ENCODE data around the gene PLA2G2C. TPM values are rescaled to one million over a fixed set of nuclear protein-coding genes. Genes with fewer than 3 reads are reported as not detected.

Gene PLA2G2C
- total and polyA plus RNA-seq, 2 donors (not counting 1 experiment from before 2014, with no cell fraction given) = 0.03 TPM; not detected in 1

- Mint-ChIP-seq H3K27me3 (peaks cover 24% of the 10 kb centered on the region), H3K27ac (no peak overlapping the region), H3K9me3 (ENCODE audit: insufficient read depth) (peaks cover 19% of the 10 kb centered on the region), H3K4me1 (peaks cover 4% of the 10 kb centered on the region), H3K4me3 (no peak overlapping the region)
- no peak overlapping the region for H3K27ac ChIP-seq (ENCODE audit: low read length in 2 of 2)
- H3K9ac ChIP-seq (ENCODE audit: low read length) = no peak overlapping the region
- H3K36me3 ChIP-seq (replicated peaks in 1 of 2; ENCODE audit: control extremely low read depth in 1 of 2, control insufficient read depth in 1 of 2, extremely low read depth in 1 of 2, insufficient read depth in 2 of 2, low read length in 1 of 2) = no peaks in the 10 kb centered on the region
- ChIA-PET POLR2A (no interaction called here), CTCF (no interaction called here)
- no peak overlapping the region for H2AFZ ChIP-seq (ENCODE audit: insufficient read depth, low read depth, low read length, poor library complexity, severe bottlenecking)
- intact Hi-C loops (cut with micrococcal nuclease) = no loop called here
- no peak for TF ChIP-seq EZH2 (IDR thresholded peaks at IDR 0.05; ENCODE audit: borderline replicate concordance, insufficient read depth, low read depth, low read length, poor library complexity, severe bottlenecking)
- no peak for TF ChIP-seq CTCF (IDR thresholded peaks at IDR 0.05)
- 85% methylated on average over 17 of the region's 17 CpGs for WGBS (ENCODE audit: insufficient coverage)
- ATAC-seq (ENCODE audit: low read depth) (no peak), DNase-seq (no peak)
- no peaks in the 10 kb centered on the region for H3K79me2 ChIP-seq (ENCODE audit: control insufficient read depth, insufficient read depth, low read length)
- peaks cover 5 to 7% of the 10 kb centered on the region in 2 donors for H3K4me1 ChIP-seq (ENCODE audit: control insufficient read depth in 2 of 2, insufficient read depth in 2 of 2, low read length in 2 of 2)
- peaks cover 0 to 10% (median 0%) of the 10 kb centered on the region in 4 experiments for H3K27me3 ChIP-seq (replicated peaks in 1 of 4; ENCODE audit: control extremely low read depth in 1 of 4, control insufficient read depth in 3 of 4, insufficient read depth in 4 of 4, low read length in 3 of 4)
- H4K20me1 ChIP-seq (ENCODE audit: control insufficient read depth, insufficient read depth, low read length, poor library complexity, severe bottlenecking) = no peaks in the 10 kb centered on the region
- H3K4me2 ChIP-seq (replicated peaks; ENCODE audit: low read depth, low read length, poor library complexity, severe bottlenecking) = no peak overlapping the region
- H3K9me3 ChIP-seq (ENCODE audit: control extremely low read depth in 1 of 3, control insufficient read depth in 2 of 3, insufficient read depth in 1 of 3, low read length in 2 of 3) = peaks cover 0 to 63% (median 10%) of the 10 kb centered on the region in 3 donors
- H3K4me3 ChIP-seq (ENCODE audit: control extremely low read depth in 1 of 5, extremely low read depth in 1 of 5, insufficient read depth in 1 of 5, low read depth in 2 of 5, low read length in 4 of 5) = no peak overlapping the region
Measured at GRCh38 chr1:20166051-20166450, 20.3 kb downstream of the PLA2G2C start.

- TF ChIP-seq CTCF (IDR thresholded peaks at IDR 0.05) (no peak), EZH2 (IDR thresholded peaks at IDR 0.05; ENCODE audit: borderline replicate concordance, insufficient read depth, low read depth, low read length, poor library complexity, severe bottlenecking) (no peak)
- ChIA-PET CTCF (no interaction called here), POLR2A (no interaction called here)
- no peaks in the 10 kb centered on the region for H4K20me1 ChIP-seq (ENCODE audit: control insufficient read depth, insufficient read depth, low read length, poor library complexity, severe bottlenecking)
- H3K36me3 ChIP-seq (replicated peaks in 1 of 2; ENCODE audit: control extremely low read depth in 1 of 2, control insufficient read depth in 1 of 2, extremely low read depth in 1 of 2, insufficient read depth in 2 of 2, low read length in 1 of 2) = no peaks in the 10 kb centered on the region
- peaks cover 0 to 10% (median 0%) of the 10 kb centered on the region in 4 experiments for H3K27me3 ChIP-seq (replicated peaks in 1 of 4; ENCODE audit: control extremely low read depth in 1 of 4, control insufficient read depth in 3 of 4, insufficient read depth in 4 of 4, low read length in 3 of 4)
- Mint-ChIP-seq H3K4me1 (peaks cover 2% of the 10 kb centered on the region), H3K4me3 (no peak overlapping the region), H3K9me3 (ENCODE audit: insufficient read depth) (peaks cover 22% of the 10 kb centered on the region), H3K27me3 (peaks cover 24% of the 10 kb centered on the region), H3K27ac (no peak overlapping the region)
- peaks cover 0 to 63% (median 15%) of the 10 kb centered on the region in 3 donors for H3K9me3 ChIP-seq (ENCODE audit: control extremely low read depth in 1 of 3, control insufficient read depth in 2 of 3, insufficient read depth in 1 of 3, low read length in 2 of 3)
- H3K79me2 ChIP-seq (ENCODE audit: control insufficient read depth, insufficient read depth, low read length) = no peaks in the 10 kb centered on the region
- H3K4me1 ChIP-seq (ENCODE audit: control insufficient read depth in 2 of 2, insufficient read depth in 2 of 2, low read length in 2 of 2) = peaks cover 0 to 1% of the 10 kb centered on the region in 2 donors
- H3K27ac ChIP-seq (ENCODE audit: low read length in 2 of 2) = no peak overlapping the region
- no peak overlapping the region for H3K4me2 ChIP-seq (replicated peaks; ENCODE audit: low read depth, low read length, poor library complexity, severe bottlenecking)
- intact Hi-C loops (cut with micrococcal nuclease) = no loop called here
- 93% methylated on average over 7 of the region's 16 CpGs for WGBS (ENCODE audit: insufficient coverage)
- DNase-seq = no peak
- H3K4me3 ChIP-seq (ENCODE audit: control extremely low read depth in 1 of 5, extremely low read depth in 1 of 5, insufficient read depth in 1 of 5, low read depth in 2 of 5, low read length in 4 of 5) = no peak overlapping the region
- no peak overlapping the region for H2AFZ ChIP-seq (ENCODE audit: insufficient read depth, low read depth, low read length, poor library complexity, severe bottlenecking)
- no peak overlapping the region for H3K9ac ChIP-seq (ENCODE audit: low read length)
- no peak for ATAC-seq (ENCODE audit: low read depth)
Measured at GRCh38 chr1:20165522-20165951, 20.8 kb downstream of the PLA2G2C start.

Data from B cell (primary cell).